Gastroesophageal sphincter (tissue), 3 donors: ENCODE measurements around the gene PDCD4.

Experiments
- EP300 ChIP-seq: sonication (generic); formaldehyde crosslinking; IDR thresholded peaks from one replicate; pipeline ENCODE4 v1.6.1; 2017; ENCODE audit warnings: antibody characterized with exemption, mild to moderate bottlenecking
- POLR2A ChIP-seq, 2 donors: fragments of 450-650 bp; IDR thresholded peaks; one replicate each; pipeline ENCODE4 v1.6.1; 2017; ENCODE audit warnings: antibody characterized with exemption in 2 of 2, mild to moderate bottlenecking in 2 of 2, moderate library complexity in 1 of 2
- POLR2AphosphoS5 ChIP-seq: sonication (generic); formaldehyde crosslinking; IDR thresholded peaks from one replicate; pipeline ENCODE4 v1.6.1; 2017; ENCODE audit warnings: antibody characterized with exemption
- TF ChIP-seq, protein P1 (sequence below), 4 experiments: fragments of 200-600 bp in 2 of 4; fragments of 450-650 bp in 2 of 4; sonication (generic) in 1 of 4; IDR thresholded peaks; one replicate each; pipeline ENCODE4 v1.5.1; 2017 to 2019; ENCODE audit warnings: antibody characterized with exemption in 4 of 4, mild to moderate bottlenecking in 2 of 4, moderate library complexity in 2 of 4

DNA sequence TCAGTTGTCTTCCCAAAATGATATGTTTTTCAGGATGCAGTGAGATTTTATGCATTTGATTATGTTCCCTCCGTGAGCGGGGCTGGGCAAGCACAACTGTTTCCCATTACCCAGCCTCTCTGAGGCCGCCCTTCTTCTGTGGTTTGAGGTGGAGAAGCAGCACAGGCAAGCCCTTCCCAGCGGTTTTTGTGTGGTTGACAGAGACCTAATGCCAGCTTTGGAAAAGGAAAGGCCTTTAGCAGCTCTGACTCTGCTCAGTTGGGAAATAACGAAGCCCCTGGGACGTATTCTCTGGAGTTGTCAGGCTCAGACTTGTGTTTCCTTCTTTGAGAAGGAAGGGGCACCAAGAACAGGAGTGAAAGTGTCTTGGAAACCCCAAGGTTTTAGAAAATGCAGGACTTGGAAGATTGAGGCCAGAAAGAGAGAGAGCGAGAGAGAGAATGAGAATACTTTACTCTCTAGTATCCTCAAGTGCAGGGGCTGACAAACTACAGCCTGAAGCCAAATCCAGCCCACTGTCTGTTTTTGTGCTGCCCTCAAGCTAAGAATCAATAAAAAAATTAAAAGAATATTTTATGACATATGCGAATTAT is 20.6 kb upstream of the PDCD4 start:
- TF ChIP-seq, protein P1, sequence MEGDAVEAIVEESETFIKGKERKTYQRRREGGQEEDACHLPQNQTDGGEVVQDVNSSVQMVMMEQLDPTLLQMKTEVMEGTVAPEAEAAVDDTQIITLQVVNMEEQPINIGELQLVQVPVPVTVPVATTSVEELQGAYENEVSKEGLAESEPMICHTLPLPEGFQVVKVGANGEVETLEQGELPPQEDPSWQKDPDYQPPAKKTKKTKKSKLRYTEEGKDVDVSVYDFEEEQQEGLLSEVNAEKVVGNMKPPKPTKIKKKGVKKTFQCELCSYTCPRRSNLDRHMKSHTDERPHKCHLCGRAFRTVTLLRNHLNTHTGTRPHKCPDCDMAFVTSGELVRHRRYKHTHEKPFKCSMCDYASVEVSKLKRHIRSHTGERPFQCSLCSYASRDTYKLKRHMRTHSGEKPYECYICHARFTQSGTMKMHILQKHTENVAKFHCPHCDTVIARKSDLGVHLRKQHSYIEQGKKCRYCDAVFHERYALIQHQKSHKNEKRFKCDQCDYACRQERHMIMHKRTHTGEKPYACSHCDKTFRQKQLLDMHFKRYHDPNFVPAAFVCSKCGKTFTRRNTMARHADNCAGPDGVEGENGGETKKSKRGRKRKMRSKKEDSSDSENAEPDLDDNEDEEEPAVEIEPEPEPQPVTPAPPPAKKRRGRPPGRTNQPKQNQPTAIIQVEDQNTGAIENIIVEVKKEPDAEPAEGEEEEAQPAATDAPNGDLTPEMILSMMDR (IDR thresholded peaks at IDR 0.05) = no peak
- TF ChIP-seq POLR2AphosphoS5 = no peak
- no peak for TF ChIP-seq EP300
- no peak for TF ChIP-seq POLR2A (IDR thresholded peaks at IDR 0.05)
